ENCODE data around the gene GALM. TPM values are rescaled to one million over a fixed set of nuclear protein-coding genes. Genes with fewer than 3 reads are reported as not detected.

Gene GALM
- total and polyA plus RNA-seq, 2 of the 8 experiments (the other 6 are each of a cell fraction or from before 2014, with no cell fraction given) = 9.9 to 13.1 TPM

DNA sequence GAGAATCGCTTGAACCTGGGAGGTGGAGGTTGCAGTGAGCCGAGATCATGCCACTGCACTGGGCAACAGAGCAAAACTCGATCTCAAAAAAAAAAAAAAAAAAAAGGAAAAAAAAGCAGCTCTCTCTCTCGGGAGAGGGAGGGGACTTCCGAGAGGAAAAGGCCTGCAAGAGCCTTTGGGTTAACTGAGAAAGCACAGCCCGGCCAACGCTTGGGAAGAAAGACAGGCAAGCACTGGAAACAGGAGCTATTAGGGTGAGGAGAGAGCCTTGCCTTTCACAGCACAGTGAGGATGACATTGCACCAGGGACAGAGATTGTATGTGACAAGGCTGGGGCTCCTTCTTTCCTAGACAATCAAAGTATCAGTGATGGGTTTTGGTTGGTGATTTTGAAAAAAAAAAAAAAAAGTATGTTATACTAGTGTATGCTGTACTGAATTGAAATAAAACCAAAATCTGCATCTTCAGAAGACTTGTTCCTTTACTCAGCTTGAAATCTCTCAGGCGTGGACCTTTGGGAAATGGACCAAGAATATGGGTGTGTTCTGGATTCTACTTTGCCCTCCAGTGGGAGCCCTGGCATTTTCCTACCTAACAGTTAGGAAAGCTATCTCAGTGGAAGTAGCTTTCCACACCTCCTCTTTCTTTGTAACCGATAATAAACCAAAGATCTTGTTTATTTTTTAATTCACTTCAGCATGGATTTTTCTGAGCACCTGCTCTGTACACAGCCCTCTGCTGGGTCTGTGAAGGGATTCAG lies 68.6 kb downstream of the GALM start:
- H2BK15ac ChIP-seq (ENCODE audit: low read length) = no peak overlapping the region
- no peak overlapping the region for H3K9ac ChIP-seq (replicated peaks in 1 of 4; ENCODE audit: extremely low read depth in 1 of 4, low read depth in 3 of 4, low read length in 3 of 4)
- H3K36me3 ChIP-seq (ENCODE audit: control insufficient read depth in 2 of 4, insufficient read depth in 4 of 4, low read length in 3 of 4) = peaks cover 0 to 17% (median 3%) of the 10 kb centered on the region in 4 experiments; a peak in 5 of 8 replicates
- no peak overlapping the region for H3K27ac ChIP-seq (ENCODE audit: low read depth, low read length)
- no peaks in the 10 kb centered on the region for H3K79me2 ChIP-seq (ENCODE audit: control insufficient read depth in 1 of 2, insufficient read depth in 2 of 2, low read length in 2 of 2)
- H3K23ac ChIP-seq (ENCODE audit: insufficient read length) = no peak overlapping the region
- no peak overlapping the region for H3K18ac ChIP-seq (ENCODE audit: extremely low read depth, low read length)
- H3K56ac ChIP-seq (replicated peaks; ENCODE audit: insufficient read length, low read depth, low read length) = no peak overlapping the region
- FAIRE-seq (no peak), DNase-seq (ENCODE audit: low read depth in 1 of 2, low spot score in 2 of 2) (no peak)
- no peak overlapping the region for H2AK5ac ChIP-seq (ENCODE audit: low read depth, low read length)
- TF ChIP-seq SP1 (IDR thresholded peaks at IDR 0.05; ENCODE audit: low read depth, low read length) = no peak
- H4K5ac ChIP-seq (ENCODE audit: insufficient read length, low read depth, low read length) = no peak overlapping the region
- H2BK120ac ChIP-seq (replicated peaks; ENCODE audit: low read depth, low read length) = no peak overlapping the region
- H3K27me3 ChIP-seq (replicated peaks in 1 of 4; ENCODE audit: control insufficient read depth in 3 of 4, extremely low read depth in 1 of 4, insufficient read depth in 3 of 4, low read length in 3 of 4) = no peaks in the 10 kb centered on the region
- no peak overlapping the region for H4K91ac ChIP-seq (replicated peaks; ENCODE audit: insufficient read length, low read length)
- no peak overlapping the region for H3K4ac ChIP-seq (replicated peaks; ENCODE audit: insufficient read length, low read depth, low read length)
- H3K79me1 ChIP-seq (ENCODE audit: low read depth, low read length) = no peaks in the 10 kb centered on the region
- H3K9me3 ChIP-seq (ENCODE audit: insufficient read depth in 2 of 2, low read depth in 1 of 2, low read length in 1 of 2) = no peaks in the 10 kb centered on the region
- WGBS, 2 experiments (ENCODE audit: extremely low coverage in 1 of 2, insufficient coverage in 1 of 2, insufficient read length in 1 of 2, insufficient replicate concordance in 2 of 2, low coverage in 1 of 2, low lambda C conversion rate in 2 of 2, missing lambda C conversion rate in 1 of 2) = 95% methylated on average over 5 of the region's 9 CpGs; no CpG with 5 or more reads in 1 of the 2 experiments
- no peak overlapping the region for H3K4me3 ChIP-seq (ENCODE audit: extremely low read depth in 1 of 4, insufficient read depth in 2 of 4, low read depth in 3 of 4, low read length in 4 of 4)
- no peak overlapping the region for H4K8ac ChIP-seq (ENCODE audit: extremely low read depth, insufficient read depth, low read length)
- ChIA-PET POLR2A (ENCODE audit: partially characterized antibody) (interaction anchor here (1.3 to 24.3 kb wide), 4 partner anchors 14 to 157 kb away, joined by 5 to 486 read pairs (median 170); partner anchors contain the start of genes HNRNPLL and SRSF7), CTCF (ENCODE audit: partially characterized antibody) (interaction anchor here (0.9 to 7.8 kb wide), 11 partner anchors 8 to 226 kb away, joined by 3 to 56 read pairs (median 4); partner anchors contain the start of gene SRSF7)
- peaks cover 0 to 7% (median 1%) of the 10 kb centered on the region in 4 experiments; a peak in 4 of 7 replicates for H3K4me1 ChIP-seq (replicated peaks in 1 of 4; ENCODE audit: control insufficient read depth in 3 of 4, insufficient read depth in 4 of 4, low read length in 3 of 4)
- H3K23me2 ChIP-seq (ENCODE audit: low read depth, low read length) = no peaks in the 10 kb centered on the region
- H3K4me2 ChIP-seq (ENCODE audit: insufficient read depth in 1 of 2, low read depth in 2 of 2, low read length in 2 of 2) = no peak overlapping the region
- no peak overlapping the region for H2AFZ ChIP-seq (ENCODE audit: low read length)
- H2BK5ac ChIP-seq (ENCODE audit: low read depth, low read length) = no peak overlapping the region
- no peak overlapping the region for H2BK20ac ChIP-seq (ENCODE audit: low read length)
- H3K14ac ChIP-seq (ENCODE audit: insufficient read length) = no peak overlapping the region
- H2BK12ac ChIP-seq (ENCODE audit: low read depth, low read length) = no peak overlapping the region
- peaks cover 0 to 1% of the 10 kb centered on the region in 2 experiments for H4K20me1 ChIP-seq (replicated peaks in 1 of 2; ENCODE audit: control insufficient read depth in 1 of 2, insufficient read depth in 2 of 2, low read length in 2 of 2)
